Epithelial cell of esophagus (primary cell): ENCODE measurements around the gene NAT16.
A peak's percentile ranks its signal among the peaks of the same experiment; 100 is the strongest.

Experiments
- DNase-seq: peaks from one replicate; pipeline ENCODE4 v3.0.0; 2010; ENCODE audit warnings: low read depth
- H3K4me3 ChIP-seq: 2 replicates; pipeline ENCODE4 v1.5.1; 2011; ENCODE audit warnings: mild to moderate bottlenecking, low read length, control low read depth
- CTCF ChIP-seq: IDR thresholded peaks from 2 replicates; pipeline ENCODE4 v1.5.1; 2011; ENCODE audit warnings: low read depth, mild to moderate bottlenecking, low read length, control low read depth, inconsistent platforms; ENCODE audit not compliant: insufficient read depth; ENCODE audit errors: missing control alignments

The NAT16 gene

DNA sequence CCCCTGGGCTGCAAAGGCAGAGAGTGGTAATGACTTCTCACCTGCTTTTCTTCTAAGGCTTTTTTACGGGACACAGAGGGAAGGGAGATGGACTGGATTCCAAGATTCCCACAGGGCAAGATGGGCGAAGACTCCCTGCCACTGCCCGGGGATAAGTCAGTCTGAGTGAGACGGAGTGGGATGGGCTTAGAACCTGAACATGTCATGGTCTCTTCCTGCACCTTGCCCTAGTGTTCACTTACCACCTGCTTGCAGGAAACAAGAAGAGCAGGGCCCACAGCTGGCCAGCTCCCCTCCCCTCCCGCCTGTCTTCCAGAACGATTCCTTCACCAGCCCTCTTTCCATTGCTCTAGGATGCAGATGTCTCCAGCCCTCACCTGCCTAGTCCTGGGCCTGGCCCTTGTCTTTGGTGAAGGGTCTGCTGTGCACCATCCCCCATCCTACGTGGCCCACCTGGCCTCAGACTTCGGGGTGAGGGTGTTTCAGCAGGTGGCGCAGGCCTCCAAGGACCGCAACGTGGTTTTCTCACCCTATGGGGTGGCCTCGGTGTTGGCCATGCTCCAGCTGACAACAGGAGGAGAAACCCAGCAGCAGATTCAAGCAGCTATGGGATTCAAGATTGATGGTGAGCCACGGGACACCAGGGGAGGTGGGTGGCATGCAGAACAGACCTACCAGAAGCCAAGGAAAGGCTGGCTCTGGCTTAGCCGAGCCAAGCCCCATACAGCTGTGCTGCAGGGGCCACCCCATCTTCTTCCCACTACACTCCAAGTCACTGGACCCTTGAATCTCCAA lies 51.9 kb downstream of the NAT16 start:
- H3K4me3 ChIP-seq, result peak overlapping the region; percentile 74
- no peak for TF ChIP-seq CTCF
- peak; percentile 40 for DNase-seq

DNA sequence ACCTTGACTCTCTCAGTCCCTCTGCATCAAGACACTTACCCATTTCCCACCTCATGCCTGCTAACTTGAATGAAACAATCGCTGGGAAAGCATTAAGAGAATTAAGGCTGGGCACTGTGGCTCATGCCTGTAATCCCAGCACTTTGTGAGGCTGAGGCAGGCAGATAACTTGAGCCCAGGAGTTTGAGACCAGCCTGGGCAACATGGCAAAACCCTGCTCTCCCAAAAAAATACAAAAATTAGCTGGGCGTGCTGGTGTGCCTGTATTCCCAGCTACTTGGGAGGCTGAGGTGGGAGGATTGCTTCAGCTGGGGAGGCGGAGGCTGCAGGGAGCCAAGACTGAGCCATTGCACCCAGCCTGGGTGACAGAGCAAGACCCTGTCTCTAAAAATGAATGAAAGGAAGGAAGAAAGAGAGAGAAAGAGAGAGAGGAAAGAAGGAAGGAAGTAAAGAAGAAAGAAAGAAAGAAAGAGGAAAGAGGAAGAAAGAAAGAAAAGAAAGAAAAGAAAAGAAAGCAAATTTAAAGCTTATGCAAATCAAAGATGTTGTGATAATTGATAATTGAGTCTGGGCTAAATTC lies 52.5 kb downstream of the NAT16 start:
- peak overlapping the region; percentile 74 for H3K4me3 ChIP-seq
- DNase-seq, result no peak
- no peak for TF ChIP-seq CTCF

GRCh38 chr7:101126651-101127459 lies 53.2 kb downstream of the NAT16 start, which contains the start of gene SERPINE1:
SERPINE1 (plus strand) TSS chr7:101127104; CDS start chr7:101128394, 1,290 bp downstream.
- H3K4me3 ChIP-seq, result peak within 1 kb of the TSS; percentile 74
- peak; percentile 32 for TF ChIP-seq CTCF
- DNase-seq, result peak; percentile 99

- peak; percentile 73 for DNase-seq
- no peak overlapping the region for H3K4me3 ChIP-seq
- no peak for TF ChIP-seq CTCF
Measured at GRCh38 chr7:101125989-101126650, 54.0 kb downstream of the NAT16 start.

GRCh38 chr7:101124376-101125056 lies 55.6 kb downstream of the NAT16 start:
- no peak overlapping the region for H3K4me3 ChIP-seq
- no peak for TF ChIP-seq CTCF

DNA sequence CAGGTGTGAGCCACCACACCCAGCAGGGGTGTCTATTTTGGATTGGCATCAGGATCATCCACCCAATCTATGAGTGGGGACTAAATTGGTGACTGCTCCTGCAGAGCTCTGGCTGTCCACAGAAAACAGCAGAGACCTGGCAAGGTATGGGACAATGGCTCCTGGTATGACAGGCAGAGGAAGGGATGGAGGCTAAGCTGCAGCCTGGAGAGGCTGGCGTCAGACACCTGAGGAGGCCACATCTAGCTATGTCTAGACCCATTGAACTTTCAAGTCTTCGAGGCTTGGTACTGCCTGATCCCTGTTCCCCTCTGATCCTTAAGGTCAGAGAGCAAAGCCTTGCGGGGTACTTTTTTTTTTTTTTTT lies 56.4 kb downstream of the NAT16 start:
- DNase-seq, result no peak
- no peak for TF ChIP-seq CTCF
- no peak overlapping the region for H3K4me3 ChIP-seq

More at GRCh38 chr7:101124376-101125056, 55.6 kb downstream of the NAT16 start:
- peak; percentile 62 for DNase-seq
